VCaP (cell line): ENCODE results near the gene RNF167.

Experiments
- H3K27ac ChIP-seq: fragments of 450-650 bp; 2 replicates; pipeline ENCODE4 v1.5.1; 2017
- CTCF ChIP-seq: fragments of 450-650 bp; conservative IDR thresholded peaks from 2 replicates; pipeline ENCODE4 v1.5.1; 2017; ENCODE audit warnings: mild to moderate bottlenecking, moderate library complexity

Gene RNF167

GRCh38 chr17:4982305-4982704 lies 42.2 kb downstream of the RNF167 start:
- no peak for TF ChIP-seq CTCF
- H3K27ac ChIP-seq = no peak overlapping the region

GRCh38 chr17:4986403-4986802 lies 46.3 kb downstream of the RNF167 start:
- TF ChIP-seq CTCF = no peak
- peak overlapping the region; percentile 91 for H3K27ac ChIP-seq

- peak within 1 kb of the TSS; percentile 91 for H3K27ac ChIP-seq
- peak; percentile 73 for TF ChIP-seq CTCF
Observed at GRCh38 chr17:4986951-4987766, 47.1 kb downstream of the RNF167 start, which contains the start of gene CAMTA2. TSS of gene CAMTA2 (minus strand) at chr17:4987675. CDS start at chr17:4986222, 1,453 bp downstream.

GRCh38 chr17:4987767-4988567 lies 47.9 kb downstream of the RNF167 start:
- peak overlapping the region; percentile 91 for H3K27ac ChIP-seq

GRCh38 chr17:4994081-4994595 lies 54.1 kb downstream of the RNF167 start:
- no peak overlapping the region for H3K27ac ChIP-seq
- TF ChIP-seq CTCF = no peak

More at GRCh38 chr17:4987767-4988567, 47.9 kb downstream of the RNF167 start:
- TF ChIP-seq CTCF = no peak
